ENCODE results near the gene SNN. TPM values are rescaled to one million over a fixed set of nuclear protein-coding genes. Genes with fewer than 3 reads are reported as not detected.

The SNN gene
- total RNA-seq, 2 donors from 2014 or later: 7.5 to 10.9 TPM

GRCh38 chr16:11621920-11622651 is 46.2 kb upstream of the SNN start:
- Histone ChIP-seq H3K4me3 (no peak overlapping the region), H3K27me3 (no peaks in the 10 kb centered on the region), H3K36me3 (replicated peaks in 1 of 2; ENCODE audit: insufficient read depth in 1 of 2, low read depth in 2 of 2) (no peaks in the 10 kb centered on the region), H3K27ac (no peak overlapping the region), H3K4me1 (no peaks in the 10 kb centered on the region), H3K9me3 (no peaks in the 10 kb centered on the region)
- intact Hi-C loops (cut with DNase I): no loop called here
- no peak for TF ChIP-seq POLR2A (IDR thresholded peaks at IDR 0.05)
- TF ChIP-seq, protein P1, sequence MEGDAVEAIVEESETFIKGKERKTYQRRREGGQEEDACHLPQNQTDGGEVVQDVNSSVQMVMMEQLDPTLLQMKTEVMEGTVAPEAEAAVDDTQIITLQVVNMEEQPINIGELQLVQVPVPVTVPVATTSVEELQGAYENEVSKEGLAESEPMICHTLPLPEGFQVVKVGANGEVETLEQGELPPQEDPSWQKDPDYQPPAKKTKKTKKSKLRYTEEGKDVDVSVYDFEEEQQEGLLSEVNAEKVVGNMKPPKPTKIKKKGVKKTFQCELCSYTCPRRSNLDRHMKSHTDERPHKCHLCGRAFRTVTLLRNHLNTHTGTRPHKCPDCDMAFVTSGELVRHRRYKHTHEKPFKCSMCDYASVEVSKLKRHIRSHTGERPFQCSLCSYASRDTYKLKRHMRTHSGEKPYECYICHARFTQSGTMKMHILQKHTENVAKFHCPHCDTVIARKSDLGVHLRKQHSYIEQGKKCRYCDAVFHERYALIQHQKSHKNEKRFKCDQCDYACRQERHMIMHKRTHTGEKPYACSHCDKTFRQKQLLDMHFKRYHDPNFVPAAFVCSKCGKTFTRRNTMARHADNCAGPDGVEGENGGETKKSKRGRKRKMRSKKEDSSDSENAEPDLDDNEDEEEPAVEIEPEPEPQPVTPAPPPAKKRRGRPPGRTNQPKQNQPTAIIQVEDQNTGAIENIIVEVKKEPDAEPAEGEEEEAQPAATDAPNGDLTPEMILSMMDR (IDR thresholded peaks at IDR 0.05): no peak
- ATAC-seq (peak; percentile 15), DNase-seq (no peak)
- WGBS, 2 donors: 50 to 64% methylated on average over 12 to 19 of the region's 19 CpGs

DNA sequence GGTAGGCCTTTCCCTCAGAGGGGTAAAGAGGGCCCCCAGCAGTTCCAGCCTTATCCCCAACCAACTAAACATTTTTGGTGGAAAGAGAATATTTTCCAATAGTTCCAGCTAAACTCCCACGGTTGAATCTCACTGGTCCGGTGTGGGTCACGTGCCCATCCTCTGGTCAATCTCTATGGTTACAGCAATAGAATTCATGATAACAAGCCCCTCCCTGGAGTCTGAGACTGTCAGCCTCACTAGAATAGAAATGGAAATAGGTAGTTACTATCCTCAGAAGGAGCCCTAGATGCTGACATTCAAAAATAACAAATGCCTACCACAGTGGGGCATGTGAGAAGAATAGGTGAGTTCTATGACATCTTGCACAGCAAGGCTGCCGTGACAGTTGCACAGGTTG is 44.0 kb upstream of the SNN start:
- Histone ChIP-seq H3K9me3 (no peaks in the 10 kb centered on the region), H3K4me1 (peaks cover 3% of the 10 kb centered on the region), H3K27me3 (no peaks in the 10 kb centered on the region), H3K4me3 (no peak overlapping the region), H3K27ac (no peak overlapping the region), H3K36me3 (replicated peaks in 1 of 2; ENCODE audit: insufficient read depth in 1 of 2, low read depth in 2 of 2) (no peaks in the 10 kb centered on the region)
- intact Hi-C loops (cut with DNase I): no loop called here
- WGBS, 2 donors: 90 to 97% methylated on average over 4 of the region's 4 CpGs
- ATAC-seq: no peak
- TF ChIP-seq, protein P1 (IDR thresholded peaks at IDR 0.05): no peak
- no peak for TF ChIP-seq POLR2A (IDR thresholded peaks at IDR 0.05)
- DNase-seq: no peak

DNA sequence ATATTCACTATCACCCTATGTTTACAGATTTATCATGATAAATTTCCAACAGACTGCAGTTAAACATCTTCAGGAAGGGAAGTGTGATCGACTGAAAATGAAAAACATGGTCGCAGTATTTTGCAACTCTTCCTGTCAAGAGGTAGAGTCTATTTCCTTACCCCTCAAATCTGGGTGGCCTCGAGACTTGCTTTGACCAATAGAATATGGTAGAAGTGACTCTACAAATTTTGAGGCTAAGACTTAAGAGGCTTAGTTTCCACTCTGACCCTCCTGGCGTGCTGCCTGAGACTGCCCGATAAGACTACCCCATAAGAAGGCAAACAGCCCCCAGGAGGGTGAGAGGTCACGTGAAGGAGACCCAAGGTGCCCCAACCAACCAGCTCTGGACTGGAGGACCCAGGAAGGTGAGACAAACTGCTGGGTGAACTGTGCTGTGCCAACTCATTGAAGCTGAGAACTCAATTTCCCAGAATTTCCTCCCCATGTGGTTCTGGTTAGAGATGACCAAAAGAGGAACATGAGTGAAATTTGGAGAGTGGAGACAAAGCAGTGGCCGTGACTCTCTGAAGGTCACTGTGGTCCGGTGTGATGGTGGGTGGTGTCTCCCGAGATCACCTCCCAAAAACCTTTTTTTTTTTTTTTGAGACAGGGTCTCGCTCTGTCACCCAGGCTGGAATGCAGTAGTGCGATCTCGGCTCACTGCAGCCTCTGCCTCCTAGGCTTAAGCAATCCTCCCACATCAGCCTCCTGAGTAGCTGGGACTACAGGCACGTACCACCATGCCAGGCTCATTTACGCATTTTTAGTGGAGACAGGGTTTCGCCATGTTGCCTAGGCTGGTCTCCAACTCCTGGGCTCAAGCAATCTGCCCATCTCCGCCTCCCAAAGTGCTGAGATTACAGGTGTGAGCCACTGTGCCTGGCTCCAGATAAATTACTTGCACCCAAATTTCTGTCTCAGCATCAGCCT is 43.3 kb upstream of the SNN start:
- Histone ChIP-seq H3K4me1 (peaks cover 10% of the 10 kb centered on the region), H3K27me3 (no peaks in the 10 kb centered on the region), H3K36me3 (replicated peaks in 1 of 2; ENCODE audit: insufficient read depth in 1 of 2, low read depth in 2 of 2) (no peaks in the 10 kb centered on the region), H3K27ac (peak overlapping the region in 1 of 4 donors; percentile 56), H3K9me3 (no peaks in the 10 kb centered on the region), H3K4me3 (no peak overlapping the region)
- WGBS, 2 donors: 63 to 78% methylated on average over 16 of the region's 16 CpGs
- TF ChIP-seq POLR2A (IDR thresholded peaks at IDR 0.05): no peak
- TF ChIP-seq, protein P1 (IDR thresholded peaks at IDR 0.05): no peak
- no peak for DNase-seq
- intact Hi-C loops (cut with DNase I): no loop called here
- no peak for ATAC-seq

DNA sequence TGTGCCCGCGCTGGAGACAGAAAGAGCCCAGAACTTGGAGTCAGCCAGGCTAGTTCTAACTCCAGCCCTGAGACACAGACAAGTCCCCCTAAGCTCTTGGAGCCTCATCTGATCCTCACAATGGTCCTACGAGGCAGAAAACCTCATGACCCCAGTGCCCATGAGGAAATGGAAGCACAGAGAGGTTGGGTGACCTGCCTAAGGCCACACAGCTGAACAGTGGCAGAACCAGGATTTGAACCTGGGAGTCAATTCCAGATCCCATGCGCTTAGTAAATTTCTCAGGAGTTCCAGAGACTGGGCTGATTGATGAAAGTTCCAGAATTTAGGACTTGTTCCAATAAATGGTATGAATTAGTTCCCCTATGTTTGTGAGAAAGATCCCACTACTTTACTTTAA is 42.5 kb upstream of the SNN start:
- ATAC-seq: no peak
- H3K27me3 ChIP-seq: no peaks in the 10 kb centered on the region
- no peak overlapping the region for H3K4me3 ChIP-seq
- intact Hi-C loops (cut with DNase I): no loop called here
- 72 to 84% methylated on average over 4 of the region's 4 CpGs for WGBS, 2 donors
- no peak for TF ChIP-seq POLR2A (IDR thresholded peaks at IDR 0.05)
- DNase-seq: no peak
- no peaks in the 10 kb centered on the region for H3K9me3 ChIP-seq
- H3K27ac ChIP-seq: no peak overlapping the region
- no peaks in the 10 kb centered on the region for H3K36me3 ChIP-seq (replicated peaks in 1 of 2; ENCODE audit: insufficient read depth in 1 of 2, low read depth in 2 of 2)
- peaks cover 15% of the 10 kb centered on the region for H3K4me1 ChIP-seq

DNA sequence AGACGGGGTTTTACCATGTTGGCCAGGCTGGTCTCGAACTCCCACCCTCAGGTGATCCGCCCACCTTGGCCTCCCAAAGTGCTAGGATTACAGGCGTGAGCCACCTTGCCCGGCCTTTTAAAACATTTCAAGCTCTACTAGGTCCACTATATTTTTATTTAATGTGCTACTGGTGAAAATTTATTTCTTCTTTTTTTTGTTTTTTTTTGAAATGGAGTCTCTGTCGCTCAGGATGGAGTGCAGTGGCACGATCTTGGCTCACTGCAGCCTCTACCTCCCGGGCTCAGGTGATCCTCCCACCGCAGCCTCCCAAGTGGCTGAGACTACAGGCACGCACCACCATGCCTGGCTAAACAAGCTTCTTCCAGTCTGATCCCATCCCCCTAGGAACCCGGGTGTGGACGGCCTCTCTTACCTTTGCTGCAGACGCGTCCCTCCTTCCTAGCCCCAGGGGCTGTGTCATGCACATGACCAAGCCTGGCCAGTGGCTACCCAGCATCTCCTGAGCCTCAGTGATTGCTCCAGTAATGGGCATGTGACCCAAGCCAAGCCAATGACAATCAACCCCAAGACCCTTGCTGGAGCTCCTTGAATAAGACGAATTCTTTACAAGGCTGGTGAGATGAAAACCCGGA is 41.5 kb upstream of the SNN start:
- Histone ChIP-seq H3K27ac (no peak overlapping the region), H3K4me3 (no peak overlapping the region), H3K4me1 (peaks cover 15% of the 10 kb centered on the region), H3K9me3 (no peaks in the 10 kb centered on the region), H3K36me3 (replicated peaks in 1 of 2; ENCODE audit: insufficient read depth in 1 of 2, low read depth in 2 of 2) (no peaks in the 10 kb centered on the region), H3K27me3 (no peaks in the 10 kb centered on the region)
- intact Hi-C loops (cut with DNase I): no loop called here
- ATAC-seq (no peak), DNase-seq (no peak)
- TF ChIP-seq POLR2A (IDR thresholded peaks at IDR 0.05): no peak
- TF ChIP-seq, protein P1 (IDR thresholded peaks at IDR 0.05): no peak
- 84 to 85% methylated on average over 15 to 16 of the region's 16 CpGs for WGBS, 2 donors
